H1 (cell line): ENCODE measurements around the gene PGLYRP1. TPM values are rescaled to one million over a fixed set of nuclear protein-coding genes. Genes with fewer than 3 reads are reported as not detected.
A peak's percentile ranks its signal among the peaks of the same experiment; 100 is the strongest.

Experiments
- CTCF ChIA-PET: fragments of 300-600 bp; sonication (Branson Sonifier 250); formaldehyde crosslinking; loops from one replicate; lab custom pipeline; 2021; ENCODE audit not compliant: partially characterized antibody; lab: Charles Lee
- POLR2A ChIA-PET: fragments of 300-600 bp; sonication (Branson Sonifier 250); formaldehyde crosslinking; loops from one replicate; lab custom pipeline; 2021; ENCODE audit warnings: inconsistent platforms; ENCODE audit not compliant: partially characterized antibody; lab: Charles Lee
- DNase-seq, 2 experiments: peaks; one replicate each; pipeline versions ENCODE4 v3.0.0 to v3.0.0-alpha.2; 2010 to 2022; ENCODE audit warnings: low spot score in 2 of 2, low read depth in 1 of 2, mixed read lengths in 1 of 2
- FAIRE-seq: peaks from 2 replicates; lab custom pipeline; 2011; peaks lifted over from hg19 to GRCh38; lab: Jason Lieb, UNC
- H2AFZ ChIP-seq: 2 replicates; pipeline ENCODE4 v1.8.1; 2012; ENCODE audit warnings: low read length, inconsistent platforms
- H2AK5ac ChIP-seq: 2 replicates; pipeline ENCODE4 v1.6.1; 2013; ENCODE audit warnings: low read depth, low read length
- H2BK120ac ChIP-seq: replicated peaks from 2 replicates; pipeline ENCODE3; 2013; ENCODE audit warnings: low read depth, low read length, inconsistent platforms
- H2BK12ac ChIP-seq: 2 replicates; pipeline ENCODE4 v1.6.1; 2013; ENCODE audit warnings: low read depth, low read length
- H2BK15ac ChIP-seq: 2 replicates; pipeline ENCODE4 v1.6.1; 2013; ENCODE audit warnings: low read length
- H2BK20ac ChIP-seq: 2 replicates; pipeline ENCODE4 v1.6.1; 2013; ENCODE audit warnings: low read length
- H2BK5ac ChIP-seq: 2 replicates; pipeline ENCODE4 v1.6.1; 2013; ENCODE audit warnings: low read depth, low read length
- H3K14ac ChIP-seq: 2 replicates; pipeline ENCODE4 v1.6.1; 2013; ENCODE audit warnings: inconsistent platforms; ENCODE audit not compliant: insufficient read length
- H3K18ac ChIP-seq: 2 replicates; pipeline ENCODE4 v1.6.1; 2013; ENCODE audit warnings: low read length; ENCODE audit errors: extremely low read depth
- H3K23ac ChIP-seq: 2 replicates; pipeline ENCODE4 v1.6.1; 2013; ENCODE audit warnings: inconsistent platforms; ENCODE audit not compliant: insufficient read length
- H3K23me2 ChIP-seq: 2 replicates; pipeline ENCODE4 v1.6.1; 2013; ENCODE audit warnings: low read depth, low read length
- H3K27ac ChIP-seq: 2 replicates; pipeline ENCODE4 v1.6.1; 2011; ENCODE audit warnings: low read depth, low read length, inconsistent platforms
- H3K27me3 ChIP-seq, 4 experiments: replicated peaks in 1 of 4; 1 replicate in 1 of 4; 2 replicates in 3 of 4; pipeline versions ENCODE4 v1.6.1 to v1.8.1; 2011 to 2013; ENCODE audit warnings: low read length in 3 of 4, mild to moderate bottlenecking in 3 of 4, inconsistent platforms in 2 of 4, mixed read lengths in 2 of 4, moderate library complexity in 1 of 4; ENCODE audit not compliant: control insufficient read depth in 3 of 4, insufficient read depth in 3 of 4; ENCODE audit errors: extremely low read depth in 1 of 4
- H3K36me3 ChIP-seq, 4 experiments: 2 replicates each; pipeline versions ENCODE4 v1.6.1 to v1.8.1; 2011 to 2013; ENCODE audit warnings: mild to moderate bottlenecking in 4 of 4, low read length in 3 of 4, moderate library complexity in 2 of 4, control low read depth in 1 of 4, inconsistent platforms in 1 of 4; ENCODE audit not compliant: insufficient read depth in 4 of 4, control insufficient read depth in 2 of 4
- H3K4ac ChIP-seq: replicated peaks from 2 replicates; pipeline ENCODE3; 2013; ENCODE audit warnings: low read length, low read depth, mixed read lengths, inconsistent platforms; ENCODE audit not compliant: insufficient read length
- H3K4me1 ChIP-seq, 4 experiments: replicated peaks in 1 of 4; 1 replicate in 1 of 4; 2 replicates in 3 of 4; pipeline versions ENCODE4 v1.6.1 to v1.8.1; 2011 to 2013; ENCODE audit warnings: low read length in 3 of 4, inconsistent platforms in 2 of 4, mixed read lengths in 1 of 4; ENCODE audit not compliant: insufficient read depth in 4 of 4, control insufficient read depth in 3 of 4
- H3K4me2 ChIP-seq, 2 experiments: 2 replicates each; pipeline versions ENCODE4 v1.6.1 to v1.8.1; 2011 to 2013; ENCODE audit warnings: low read depth in 2 of 2, low read length in 2 of 2, control low read depth in 1 of 2, inconsistent platforms in 1 of 2, mild to moderate bottlenecking in 1 of 2; ENCODE audit not compliant: insufficient read depth in 1 of 2
- H3K4me3 ChIP-seq, 4 experiments: fragments of 200-600, 300-600 bp in 1 of 4; sonication (generic), shearing (Covaris generic), sonication (Bioruptor Twin) in 1 of 4; 2 replicates each; pipeline versions ENCODE4 v1.5.1 to v1.8.1; 2011 to 2016; ENCODE audit warnings: low read length in 4 of 4, low read depth in 3 of 4, control low read depth in 2 of 4, inconsistent platforms in 2 of 4, mild to moderate bottlenecking in 2 of 4, mixed read lengths in 1 of 4, moderate library complexity in 1 of 4; ENCODE audit not compliant: insufficient read depth in 2 of 4; ENCODE audit errors: extremely low read depth in 1 of 4
- H3K56ac ChIP-seq: replicated peaks from 2 replicates; pipeline ENCODE3; 2013; ENCODE audit warnings: low read depth, mild to moderate bottlenecking, mixed read lengths, low read length, inconsistent platforms; ENCODE audit not compliant: insufficient read length
- H3K79me1 ChIP-seq: 2 replicates; pipeline ENCODE4 v1.6.1; 2013; ENCODE audit warnings: low read depth, low read length, control low read depth
- H3K79me2 ChIP-seq, 2 experiments: 2 replicates each; pipeline versions ENCODE4 v1.6.1 to v1.8.1; 2012 to 2013; ENCODE audit warnings: low read length in 2 of 2, mild to moderate bottlenecking in 2 of 2, inconsistent platforms in 1 of 2; ENCODE audit not compliant: insufficient read depth in 2 of 2, control insufficient read depth in 1 of 2
- H3K9ac ChIP-seq, 4 experiments: replicated peaks in 1 of 4; 1 replicate in 1 of 4; 2 replicates in 3 of 4; pipeline versions ENCODE4 v1.6.1 to v1.8.1; 2011 to 2013; ENCODE audit warnings: low read depth in 3 of 4, low read length in 3 of 4, control low read depth in 2 of 4, mild to moderate bottlenecking in 2 of 4, moderate library complexity in 2 of 4, inconsistent platforms in 1 of 4; ENCODE audit errors: extremely low read depth in 1 of 4
- H3K9me3 ChIP-seq, 2 experiments: 2 replicates each; pipeline versions ENCODE4 v1.6.1 to v1.8.1; 2012 to 2013; ENCODE audit warnings: mild to moderate bottlenecking in 2 of 2, moderate library complexity in 2 of 2, control low read depth in 1 of 2, inconsistent platforms in 1 of 2, low read depth in 1 of 2, low read length in 1 of 2, mixed read lengths in 1 of 2; ENCODE audit not compliant: insufficient read depth in 2 of 2
- H4K20me1 ChIP-seq, 2 experiments: replicated peaks in 1 of 2; 2 replicates each; pipeline versions ENCODE3 to v1.8.1; 2011 to 2013; ENCODE audit warnings: inconsistent platforms in 2 of 2, low read length in 2 of 2, mild to moderate bottlenecking in 1 of 2; ENCODE audit not compliant: insufficient read depth in 2 of 2, control insufficient read depth in 1 of 2
- H4K5ac ChIP-seq: 2 replicates; pipeline ENCODE4 v1.6.1; 2013; ENCODE audit warnings: low read length, low read depth, mixed read lengths, inconsistent platforms; ENCODE audit not compliant: insufficient read length
- H4K8ac ChIP-seq: 2 replicates; pipeline ENCODE4 v1.8.0; 2013; ENCODE audit warnings: mild to moderate bottlenecking, moderate library complexity, low read length, inconsistent platforms; ENCODE audit not compliant: insufficient read depth; ENCODE audit errors: extremely low read depth
- H4K91ac ChIP-seq: replicated peaks from 2 replicates; pipeline ENCODE3; 2013; ENCODE audit warnings: low read length, mixed read lengths, inconsistent platforms; ENCODE audit not compliant: insufficient read length
- ASH2L ChIP-seq: fragments of 200-600, 300-600 bp; sonication (generic); IDR thresholded peaks from one replicate; pipeline ENCODE4 v1.7.1; 2017; ENCODE audit warnings: low read length
- ATF3 ChIP-seq: IDR thresholded peaks from 2 replicates; pipeline ENCODE4 v1.6.1; 2011; ENCODE audit warnings: low read depth, mild to moderate bottlenecking, low read length; ENCODE audit not compliant: insufficient read depth
- BRCA1 ChIP-seq: IDR thresholded peaks from 2 replicates; pipeline ENCODE4 v1.6.1; 2012; ENCODE audit warnings: low read depth, low read length, improper control_type of control experiment
- CBX8 ChIP-seq: fragments of 300-800, 300-1000 bp; sonication (generic); IDR thresholded peaks from 2 replicates; pipeline ENCODE4 v1.7.1; 2016; ENCODE audit warnings: low read depth, low read length, borderline replicate concordance
- CREB1 ChIP-seq: IDR thresholded peaks from 2 replicates; pipeline ENCODE4 v1.6.1; 2012; ENCODE audit warnings: inconsistent platforms
- GABPA ChIP-seq: IDR thresholded peaks from 2 replicates; pipeline ENCODE4 v1.6.1; 2011; ENCODE audit warnings: mild to moderate bottlenecking, low read length, moderate library complexity, borderline replicate concordance; ENCODE audit not compliant: insufficient read depth
- JUND ChIP-seq: IDR thresholded peaks from 2 replicates; pipeline ENCODE4 v1.6.1; 2011; ENCODE audit warnings: mild to moderate bottlenecking, improper control_type of control experiment, low read length
- KDM1A ChIP-seq: fragments of 200-600, 300-600 bp; sonication (generic); IDR thresholded peaks from 2 replicates; pipeline ENCODE4 v1.7.1; 2016; ENCODE audit warnings: mild to moderate bottlenecking, low read length, borderline replicate concordance
- NRF1 ChIP-seq: IDR thresholded peaks from 2 replicates; pipeline ENCODE4 v1.6.1; 2011; ENCODE audit warnings: mild to moderate bottlenecking, low read depth, low read length, improper control_type of control experiment
- RAD21 ChIP-seq, 2 experiments: IDR thresholded peaks in 1 of 2; conservative IDR thresholded peaks in 1 of 2; 2 replicates each; pipeline ENCODE4 v1.6.1; 2011; ENCODE audit warnings: low read depth in 2 of 2, low read length in 2 of 2, improper control_type of control experiment in 1 of 2, inconsistent platforms in 1 of 2, mild to moderate bottlenecking in 1 of 2, moderate library complexity in 1 of 2
- RNF2 ChIP-seq: fragments of 200-900, 300-1000 bp; sonication (generic); IDR thresholded peaks from 2 replicates; pipeline ENCODE4 v1.7.1; 2016; ENCODE audit warnings: borderline replicate concordance, low read depth, mild to moderate bottlenecking, antibody characterized with exemption, low read length; ENCODE audit not compliant: poor library complexity, severe bottlenecking; ENCODE audit errors: missing control alignments
- SUZ12 ChIP-seq: fragments of 200-600 bp; sonication (generic); IDR thresholded peaks from 2 replicates; pipeline ENCODE4 v1.6.1; 2012; ENCODE audit warnings: mild to moderate bottlenecking, inconsistent platforms, low read length, moderate library complexity, mixed read lengths
- WGBS, 2 experiments: shearing (Covaris generic) in 1 of 2; methylation state at CpG; one replicate each; pipeline versions ENCODE4 v1.1.6 to v1.1.7; 2013 to 2015; ENCODE audit warnings: low lambda C conversion rate in 2 of 2, mixed read lengths in 2 of 2, inconsistent platforms in 1 of 2, low coverage in 1 of 2, missing lambda C conversion rate in 1 of 2; ENCODE audit not compliant: insufficient replicate concordance in 2 of 2, insufficient coverage in 1 of 2, insufficient read length in 1 of 2; ENCODE audit errors: extremely low coverage in 1 of 2, missing lambda C conversion rate in 1 of 2; 5-methylcytosine and 5-hydroxymethylcytosine counted together
- polyA plus RNA-seq, 7 experiments: library from polyadenylated mRNA; depleted of rRNA in 3 of 7; stranded (reverse) in 5 of 7; unstranded in 2 of 7; fragments of >200 nt in 5 of 7; fragments of 200-250 nt in 2 of 7; gene quantifications; 1 replicate in 5 of 7; 2 replicates in 1 of 7; 4 replicates in 1 of 7; pipeline versions ENCODE4 v1.2.1 to v1.2.3, GENCODE V29; 2011 to 2013; ENCODE audit warnings: missing spikeins in 2 of 7, mixed read lengths in 2 of 7
- total RNA-seq: library from RNA; stranded (reverse); fragmentation: NEBNext Ultra II Directional; extraction: Animal tissue kit (Norgen Biotek cat#: 25700); gene quantifications from 2 replicates; pipeline ENCODE4 v1.2.1, GENCODE V29; 2021

The PGLYRP1 gene
- total and polyA plus RNA-seq, 2 of the 8 experiments (the other 6 are each of a cell fraction or from before 2014, with no cell fraction given) = not detected

- Histone ChIP-seq H3K79me2 (no peaks in the 10 kb centered on the region), H3K23ac (no peak overlapping the region), H2BK15ac (no peak overlapping the region), H3K23me2 (no peaks in the 10 kb centered on the region), H3K27ac (no peak overlapping the region), H2AFZ (peak overlapping the region; percentile 65; the same call in 1 of the 2 replicates), H3K4me1 (no peaks in the 10 kb centered on the region), H2BK120ac (no peak overlapping the region), H3K79me1 (no peaks in the 10 kb centered on the region), H3K4ac (no peak overlapping the region), H4K5ac (no peak overlapping the region), H4K91ac (no peak overlapping the region), H2BK20ac (no peak overlapping the region), H4K20me1 (no peaks in the 10 kb centered on the region), H3K14ac (no peak overlapping the region), H3K9me3 (peaks cover under 1 to 2% of the 10 kb centered on the region in 2 experiments; a peak in 1 of 4 replicates), H4K8ac (no peak overlapping the region), H2BK5ac (no peak overlapping the region), H3K36me3 (no peaks in the 10 kb centered on the region), H3K18ac (peak overlapping the region; percentile 9; the same call in 1 of the 2 replicates), H3K9ac (no peak overlapping the region), H3K4me2 (0 out of 4 replicates have a peak overlapping the region, but pooled peaks of 1 of the 2 experiments have one; percentile 2), H2AK5ac (no peak overlapping the region), H3K56ac (no peak overlapping the region), H2BK12ac (no peak overlapping the region), H3K4me3 (peak overlapping the region in 1 of 4 experiments; percentile 17; a peak in 1 of 8 replicates), H3K27me3 (no peaks in the 10 kb centered on the region; a peak in 2 of 7 replicates)
- FAIRE-seq = peak; percentile 94
- ChIA-PET POLR2A (interaction anchor here (1.1 to 1.2 kb wide), 2 partner anchors 14 to 21 kb away, joined by 3 to 5 read pairs; no protein-coding TSS in a partner anchor), CTCF (interaction anchor here (0.8 to 5.8 kb wide), 21 partner anchors 9 to 300 kb away, joined by 3 to 46 read pairs (median 5); partner anchors contain the start of gene IGFL4)
- WGBS, 2 experiments = 51% methylated on average over 7 of the region's 7 CpGs; no CpG with 5 or more reads in 1 of the 2 experiments
- peak; percentile 27 to 81 for DNase-seq
- TF ChIP-seq NRF1 (no peak), JUND (no peak), RNF2 (no peak), GABPA (no peak), ATF3 (no peak), ASH2L (no peak), RAD21 (IDR thresholded peaks at IDR 0.05 in 1 of 2, conservative IDR thresholded peaks at IDR 0.05 in 1 of 2; ENCODE audit: low read depth in 2 of 2, low read length in 2 of 2) (peak; percentile 27 to 57), CBX8 (no peak), CREB1 (peak; percentile 75), SUZ12 (no peak), BRCA1 (no peak), KDM1A (no peak)
Observed at GRCh38 chr19:46049597-46049996, 26.7 kb upstream of the PGLYRP1 start.
